G401.6 (cell line): ENCODE results near the gene DENND6B.
"Not testable (repeated sequence)": the region's sequence is repeated elsewhere in the genome, so short reads cannot be mapped to it uniquely, and the experiment has no call there.

Experiments used
- FAIRE-seq: peaks from 2 replicates; lab custom pipeline; 2012; peaks lifted over from hg19 to GRCh38; lab: Jason Lieb, UNC

DENND6B gene

DNA sequence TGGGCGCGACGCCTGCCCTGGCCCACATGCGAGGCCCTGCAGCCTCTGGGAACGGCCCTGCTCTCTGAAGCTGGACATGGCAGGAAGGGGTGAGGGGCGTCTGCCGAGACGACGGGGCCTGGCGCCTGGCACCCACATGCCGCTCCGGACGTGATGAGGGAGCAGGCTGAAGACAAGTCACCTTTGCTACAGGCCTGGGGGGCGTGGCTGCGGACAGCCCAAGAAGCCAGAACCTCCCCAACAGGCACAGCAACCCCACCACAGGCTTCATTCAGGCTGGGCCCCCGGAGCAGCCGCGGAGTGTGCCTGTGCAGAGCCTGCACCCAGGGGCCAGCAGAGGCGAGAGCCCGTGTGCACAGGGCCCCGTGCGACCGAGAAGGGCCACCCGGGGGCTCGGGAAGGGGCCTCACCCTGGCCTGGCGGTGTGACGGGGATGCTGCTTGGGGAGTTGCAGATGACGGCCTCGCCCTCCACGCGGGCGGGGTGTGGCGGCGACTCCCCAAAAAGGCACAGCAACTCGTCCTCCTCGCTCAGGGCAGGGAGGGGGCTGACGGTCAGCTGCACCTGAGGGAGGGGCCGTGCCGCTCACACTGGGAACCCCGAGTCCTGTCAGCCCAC lies 40.0 kb downstream of the DENND6B start:
- FAIRE-seq, result no peak

DNA sequence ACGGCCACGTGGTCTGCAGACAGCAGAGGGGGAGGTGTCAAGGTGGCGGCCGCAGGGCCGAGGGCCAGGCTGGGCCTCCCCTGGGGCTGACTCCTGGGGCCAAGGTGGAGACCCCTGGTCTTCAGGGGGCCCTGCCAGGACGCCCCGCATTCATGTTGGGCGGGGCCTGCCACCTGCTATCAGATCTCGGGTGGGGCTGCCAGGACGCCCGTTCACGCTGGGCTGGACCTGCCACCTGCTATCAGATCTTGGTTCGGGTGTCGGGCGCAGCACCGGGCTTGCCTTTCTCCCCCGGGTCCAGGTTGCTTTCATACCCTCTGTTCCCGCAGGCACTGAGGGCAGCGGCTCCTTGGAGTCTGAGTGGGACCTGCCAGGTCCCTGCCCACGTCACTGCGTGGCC lies 40.5 kb downstream of the DENND6B start:
- no peak for FAIRE-seq

DNA sequence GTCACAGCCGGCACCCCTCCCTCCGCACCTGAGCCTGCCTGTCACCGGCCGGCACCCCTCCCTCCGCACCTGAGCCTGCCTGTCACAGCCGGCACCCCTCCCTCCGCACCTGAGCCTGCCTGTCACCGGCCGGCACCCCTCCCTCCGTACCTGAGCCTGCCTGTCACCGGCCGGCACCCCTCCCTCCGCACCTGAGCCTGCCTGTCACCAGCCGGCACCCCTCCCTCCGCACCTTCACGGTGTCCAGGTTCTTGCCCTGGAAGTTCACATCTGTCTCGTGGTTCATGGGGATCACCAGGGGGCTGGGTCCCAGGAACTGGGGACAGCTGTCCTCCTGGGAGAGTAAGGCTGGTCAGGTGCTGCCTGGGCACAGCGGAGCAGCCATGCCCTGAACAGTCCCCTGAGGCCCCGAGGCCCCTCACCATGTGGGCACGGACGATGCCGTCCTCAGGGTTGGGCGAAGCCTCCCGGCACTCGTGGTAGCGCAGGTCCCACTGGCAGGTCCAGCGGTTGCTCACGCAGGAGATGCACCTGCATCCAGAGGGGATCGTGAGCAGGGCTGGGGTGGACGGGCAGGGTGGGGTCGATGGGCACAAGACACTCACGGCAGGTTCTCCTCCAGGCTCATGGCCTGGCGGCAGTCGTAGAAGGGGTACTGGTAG lies 41.1 kb downstream of the DENND6B start:
- no peak for FAIRE-seq

DNA sequence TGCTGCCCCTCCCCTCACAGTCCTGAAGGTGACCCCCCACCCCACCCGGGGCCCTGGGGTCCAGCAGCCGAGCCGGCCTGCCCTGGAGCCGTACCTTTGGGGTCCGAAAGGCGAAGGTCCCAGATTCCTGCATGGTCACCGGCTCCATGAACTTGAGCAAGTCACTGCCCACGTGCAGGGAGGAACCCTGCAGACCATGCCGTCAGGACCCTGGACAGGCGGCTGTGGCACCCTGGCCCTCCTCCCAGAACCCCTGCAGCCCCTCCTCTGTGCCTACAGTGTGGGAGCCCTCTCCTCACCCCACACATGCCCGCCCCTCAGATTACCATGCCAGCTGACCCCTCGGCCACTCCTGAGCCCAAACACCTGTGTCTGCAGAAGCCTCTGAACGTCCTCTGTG lies 42.3 kb downstream of the DENND6B start:
- FAIRE-seq, result no peak

DNA sequence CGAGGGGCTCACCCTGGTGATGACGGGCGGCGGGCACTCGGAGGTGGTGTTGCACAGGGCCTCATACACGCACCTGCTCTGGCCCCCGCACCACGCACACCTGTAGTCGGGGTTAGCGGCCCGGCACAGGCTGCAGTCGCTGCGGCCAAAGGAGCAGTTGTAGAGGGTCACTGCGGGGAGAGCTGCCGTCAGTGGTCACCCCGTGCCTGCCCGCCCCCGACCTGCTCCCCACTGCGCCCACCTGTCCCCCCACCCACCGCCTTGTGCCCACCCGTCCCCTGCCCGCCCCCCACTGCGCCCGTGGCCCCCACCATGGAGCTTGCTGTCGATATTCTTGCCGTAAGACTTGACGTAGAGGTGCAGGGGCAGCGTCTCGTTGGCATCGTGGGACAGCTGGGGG lies 43.0 kb downstream of the DENND6B start:
- FAIRE-seq, result no peak

DNA sequence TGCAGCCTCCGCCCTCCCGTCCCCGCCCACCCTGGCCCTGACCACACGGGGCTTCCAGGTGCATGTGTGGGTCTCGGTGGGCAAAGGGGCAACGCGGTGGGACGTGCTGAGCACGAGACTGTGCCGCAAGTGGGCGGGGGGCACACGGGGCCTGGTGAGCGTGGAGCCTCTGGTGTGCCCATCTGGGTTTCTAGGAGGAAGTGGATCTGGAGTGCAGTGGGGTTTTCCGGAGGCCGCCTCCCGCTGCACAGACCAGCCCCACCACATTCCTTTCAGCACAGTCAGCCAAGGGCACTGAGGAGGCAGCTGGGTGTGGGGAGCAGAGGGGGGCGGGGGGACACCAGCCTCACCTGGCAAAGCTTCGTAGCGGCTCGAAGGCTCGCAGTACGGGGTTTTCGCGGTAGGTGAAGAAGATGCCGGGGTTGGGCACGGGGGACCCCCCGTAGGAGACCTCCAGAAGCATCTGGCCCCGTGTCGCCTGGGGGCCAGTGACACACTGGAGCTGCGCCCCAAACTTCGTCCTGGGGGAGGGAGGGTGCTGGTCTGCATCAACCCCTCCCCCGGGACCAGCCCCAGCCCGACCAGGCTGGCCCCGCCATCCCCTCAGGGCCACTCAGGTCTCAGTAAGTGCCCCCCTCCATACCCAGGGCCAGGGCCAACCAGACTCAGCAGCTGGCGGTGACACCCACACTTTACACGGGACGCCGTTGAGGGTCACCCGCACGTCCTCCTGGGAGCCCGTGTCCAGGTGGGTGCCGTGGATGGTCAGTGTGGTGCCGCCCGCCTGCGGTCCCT lies 44.3 kb downstream of the DENND6B start:
- no peak for FAIRE-seq

DNA sequence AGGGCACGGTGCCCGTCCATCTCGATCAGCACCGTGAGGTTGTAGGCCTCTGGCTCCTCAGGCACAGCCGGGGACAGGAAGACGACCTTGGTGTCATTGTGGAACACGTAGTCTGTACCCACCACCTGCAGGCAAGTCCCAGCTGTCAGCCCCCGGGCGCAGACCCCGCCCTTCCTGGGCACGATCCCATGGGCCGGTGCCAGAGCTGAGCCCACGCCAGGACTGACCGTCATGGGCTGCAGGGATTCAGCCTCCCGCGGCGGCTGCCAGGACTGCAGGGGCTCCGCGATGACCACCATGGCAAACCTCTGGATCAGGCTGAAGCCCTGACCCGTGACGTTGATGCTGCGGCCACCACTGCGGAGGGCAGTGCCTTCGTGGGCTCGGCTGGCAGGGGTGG lies 44.9 kb downstream of the DENND6B start:
- no peak for FAIRE-seq

DNA sequence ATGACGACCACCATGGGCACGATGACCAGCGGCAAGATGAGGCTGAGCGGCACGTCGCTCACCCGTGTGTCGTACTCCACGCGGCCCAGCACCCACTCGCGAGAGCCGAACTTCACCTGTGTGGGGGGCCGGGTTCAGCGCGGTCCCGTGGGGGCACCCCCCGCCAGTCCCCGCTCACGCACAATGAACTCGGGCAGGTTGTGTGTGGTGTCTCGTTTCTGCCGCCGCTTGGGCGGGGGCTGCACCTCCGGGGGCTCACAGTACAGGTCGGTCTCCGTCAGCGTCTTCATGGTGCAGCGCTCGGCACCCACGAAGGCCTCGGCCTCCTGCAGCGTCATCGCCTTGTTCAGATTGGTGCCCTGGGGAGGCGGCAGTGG lies 45.4 kb downstream of the DENND6B start:
- FAIRE-seq, result no peak

DNA sequence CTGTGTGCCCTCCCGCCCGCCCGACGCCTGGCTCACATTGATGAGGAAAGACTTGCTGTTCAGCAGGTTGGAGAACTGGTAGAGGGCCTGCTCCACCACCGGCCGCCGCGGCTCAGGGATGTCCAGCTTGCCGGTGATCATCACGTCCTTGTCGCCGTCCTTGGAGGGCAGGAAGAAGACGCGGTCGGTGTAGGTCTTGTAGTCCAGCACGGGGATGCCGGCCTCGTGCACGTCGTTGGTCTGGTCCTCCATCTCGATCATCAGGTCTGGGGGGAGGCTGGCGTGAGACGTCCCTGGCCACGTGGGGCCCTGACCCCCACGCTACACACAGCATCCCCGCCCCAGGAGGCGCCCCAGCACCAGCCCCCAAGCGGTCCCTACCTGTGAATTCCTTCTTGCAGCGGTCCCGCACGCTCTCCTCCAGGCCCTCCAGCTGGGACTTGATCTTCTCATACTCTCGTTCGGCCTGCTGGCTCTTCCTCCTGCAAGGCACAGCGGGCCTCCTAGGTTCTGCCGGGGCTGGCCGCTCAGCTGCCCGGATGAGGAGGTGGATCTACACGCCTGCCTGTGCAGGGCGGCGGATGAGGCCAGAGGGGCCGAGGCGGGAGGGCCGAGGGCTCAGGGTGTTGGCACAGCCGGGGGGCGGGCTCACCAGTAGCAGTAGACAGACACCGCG lies 46.0 kb downstream of the DENND6B start:
- no peak for FAIRE-seq

DNA sequence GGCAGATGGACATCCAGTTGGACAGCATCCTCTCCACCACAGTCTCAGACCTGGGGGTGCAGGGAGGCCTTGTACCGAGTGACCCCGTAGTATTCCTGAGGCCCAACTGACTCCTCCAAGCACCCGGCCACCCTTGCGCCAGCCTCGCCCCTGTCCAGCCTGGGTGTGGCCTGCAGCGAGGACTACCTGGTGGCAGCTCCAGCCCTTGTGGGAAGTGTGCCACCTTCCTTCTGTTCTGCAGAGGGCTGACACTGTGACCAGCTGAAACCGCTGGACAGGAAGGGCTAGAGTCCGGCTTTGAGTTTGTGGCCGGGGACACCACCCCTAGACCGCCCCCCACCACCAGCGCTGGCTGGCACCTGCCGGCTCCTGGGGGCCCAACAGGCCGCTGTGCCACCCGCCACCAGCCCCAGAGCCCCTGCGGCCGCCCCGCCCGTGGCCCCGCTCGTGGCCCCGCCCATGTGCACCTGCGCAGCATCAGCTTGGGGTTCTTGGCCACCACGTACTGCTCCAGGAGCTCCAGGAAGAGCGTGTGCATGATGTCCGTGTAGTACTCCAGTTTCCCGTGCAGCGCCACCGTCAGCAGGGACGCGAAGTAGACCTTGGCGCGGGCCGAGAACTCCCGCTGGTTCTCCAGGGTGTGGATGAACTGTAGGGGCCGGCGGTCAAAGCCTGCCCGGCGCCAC lies 46.6 kb downstream of the DENND6B start:
- no peak for FAIRE-seq

DNA sequence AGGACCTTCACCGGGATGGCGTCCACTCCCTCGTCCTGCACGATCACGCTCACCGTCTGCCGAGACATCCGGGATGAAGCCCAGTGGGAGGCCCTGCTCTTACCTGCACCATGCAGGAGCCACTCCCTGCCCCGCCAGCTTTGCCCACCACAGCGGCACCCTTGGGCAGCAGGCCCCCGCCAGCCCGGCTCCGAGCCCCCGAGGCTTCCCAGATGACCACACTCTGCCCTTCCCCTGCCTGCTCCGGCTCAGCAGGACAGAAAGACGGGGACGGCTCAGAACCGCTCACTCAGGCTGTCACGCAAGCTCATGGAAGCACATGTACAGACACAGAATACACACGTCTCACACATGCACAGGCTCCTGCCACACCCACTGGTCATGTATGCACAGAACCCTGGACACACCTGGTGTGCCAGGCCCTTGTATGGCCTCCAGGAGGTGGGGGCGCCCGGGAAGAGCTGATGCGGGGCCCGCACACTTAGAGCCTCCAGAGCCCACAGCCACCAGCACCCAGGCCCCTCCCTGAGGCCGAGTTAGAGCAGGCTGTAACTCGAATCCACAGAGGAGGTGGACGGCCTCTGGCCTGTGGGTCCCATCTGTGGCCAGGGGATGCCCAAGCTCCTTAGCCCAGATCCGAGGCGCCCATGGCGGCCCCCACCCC lies 47.7 kb downstream of the DENND6B start:
- FAIRE-seq, result no peak

DNA sequence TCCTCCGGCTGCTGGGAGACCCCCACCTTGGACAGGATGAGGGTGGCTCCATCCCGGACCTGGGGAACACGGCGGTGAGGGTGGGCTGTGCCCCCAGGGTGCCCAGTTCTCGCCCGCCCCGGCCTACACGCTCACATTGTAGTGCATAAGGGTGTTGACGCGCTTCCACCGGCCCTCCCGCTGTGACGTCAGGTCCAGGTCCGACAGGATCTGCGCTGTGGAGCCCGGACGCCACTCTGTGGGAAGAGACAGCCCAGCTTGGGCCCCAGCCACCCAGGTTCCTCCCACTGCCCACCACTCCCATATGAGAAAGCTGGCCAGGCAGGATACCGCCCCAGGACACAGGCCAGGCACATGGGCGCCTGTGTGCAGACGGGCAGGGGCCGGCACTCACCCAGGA lies 48.4 kb downstream of the DENND6B start:
- FAIRE-seq, result no peak

DNA sequence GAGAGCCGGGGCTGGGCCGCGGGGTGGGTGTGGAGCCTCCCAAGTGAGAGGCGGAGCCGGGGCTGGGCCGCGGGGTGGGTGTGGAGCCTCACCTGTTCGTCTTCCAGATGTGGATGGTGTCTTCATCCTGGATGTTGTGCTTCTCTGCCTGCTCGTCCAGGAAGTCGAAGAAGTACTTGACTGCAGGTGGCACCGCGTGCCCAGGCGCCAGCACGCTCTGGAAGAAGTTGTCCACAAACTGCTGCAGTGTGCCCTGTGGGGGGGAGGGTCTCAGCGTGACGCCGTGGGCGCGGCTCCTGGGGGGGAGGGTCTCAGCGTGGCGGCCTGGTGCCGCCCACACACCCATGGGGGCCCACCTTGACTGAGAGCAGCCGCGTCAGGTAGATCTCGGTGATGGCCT lies 49.1 kb downstream of the DENND6B start:
- no peak for FAIRE-seq

DNA sequence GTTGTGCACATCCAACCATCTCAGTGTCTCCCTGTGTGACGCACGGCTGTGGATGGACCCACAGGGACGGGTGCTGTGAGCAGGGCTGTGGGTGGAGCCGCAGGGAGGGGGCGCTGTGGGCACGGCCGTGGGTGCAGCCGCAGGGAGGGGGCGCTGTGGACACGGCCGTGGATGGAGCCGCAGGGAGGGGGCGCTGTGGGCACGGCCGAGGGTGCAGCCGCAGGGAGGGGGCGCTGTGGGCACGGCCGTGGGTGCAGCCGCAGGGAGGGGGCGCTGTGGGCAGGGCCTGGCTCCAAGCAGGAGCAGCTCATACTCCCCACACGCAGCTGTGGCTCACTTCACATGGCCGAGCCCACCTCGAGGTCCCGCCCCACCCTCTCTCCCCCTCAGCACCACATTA lies 50.7 kb downstream of the DENND6B start:
- FAIRE-seq, result no peak

DNA sequence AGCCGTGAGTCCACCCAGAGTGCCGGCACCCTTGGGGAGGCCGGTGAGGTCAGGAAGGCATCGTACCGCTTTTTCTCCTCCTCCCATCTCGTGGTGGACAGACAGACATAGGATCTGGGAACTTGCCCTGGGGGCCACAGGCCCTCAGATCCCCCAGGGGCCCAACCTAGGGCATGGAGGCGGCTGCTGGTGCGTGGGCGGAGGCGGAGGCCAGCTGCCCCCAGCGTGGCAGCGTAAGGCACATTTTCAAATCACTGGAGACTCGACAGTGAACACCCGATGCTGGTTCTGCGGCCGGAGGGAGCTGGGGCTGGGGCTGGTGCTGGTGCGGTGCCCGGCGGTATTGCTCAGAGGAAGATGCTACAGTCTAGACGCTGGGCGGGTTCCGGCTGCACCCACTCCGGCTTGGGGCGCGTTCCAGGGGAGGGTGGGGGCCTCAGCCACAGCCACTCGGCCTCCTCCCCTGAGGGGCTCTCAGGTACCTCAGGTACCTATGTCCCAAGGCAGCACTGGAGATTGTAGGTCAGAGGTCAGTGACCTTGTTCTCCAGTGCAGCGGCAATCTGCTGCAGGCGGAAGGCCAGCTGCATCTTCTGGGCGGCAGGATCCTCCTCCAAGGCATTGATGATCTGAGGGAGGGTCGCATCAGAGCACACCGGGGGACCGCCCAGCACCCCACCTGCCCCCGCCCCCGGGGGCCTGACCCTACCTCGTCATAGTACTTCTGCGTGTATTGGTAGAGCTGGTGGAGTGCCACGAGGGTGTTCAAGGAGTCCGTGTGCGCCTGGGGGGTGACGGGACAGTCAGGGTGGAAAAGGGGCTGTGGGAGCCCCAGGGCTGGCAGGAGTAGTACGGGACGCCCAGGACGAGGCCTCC lies 51.4 kb downstream of the DENND6B start:
- FAIRE-seq, result no peak

DNA sequence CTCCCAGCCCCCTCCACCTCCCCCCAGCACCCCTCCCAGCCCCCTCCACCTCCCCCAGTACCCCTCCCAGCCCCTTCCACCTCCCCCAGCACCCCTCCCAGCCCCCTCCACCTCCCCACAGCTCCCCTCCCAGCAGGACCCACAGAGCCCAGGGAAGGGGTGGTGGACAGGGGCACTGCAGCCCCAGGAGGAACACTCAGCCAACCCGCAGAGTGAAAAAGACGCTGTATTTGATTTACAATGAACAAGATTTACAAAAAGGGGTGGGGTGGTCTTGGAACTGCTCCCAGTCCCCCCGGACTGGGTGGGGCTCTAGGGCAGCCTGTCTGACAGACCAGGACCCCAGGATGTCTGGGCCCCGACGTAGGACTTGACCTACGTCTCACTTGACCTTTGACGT lies 52.0 kb downstream of the DENND6B start:
- no peak for FAIRE-seq

DNA sequence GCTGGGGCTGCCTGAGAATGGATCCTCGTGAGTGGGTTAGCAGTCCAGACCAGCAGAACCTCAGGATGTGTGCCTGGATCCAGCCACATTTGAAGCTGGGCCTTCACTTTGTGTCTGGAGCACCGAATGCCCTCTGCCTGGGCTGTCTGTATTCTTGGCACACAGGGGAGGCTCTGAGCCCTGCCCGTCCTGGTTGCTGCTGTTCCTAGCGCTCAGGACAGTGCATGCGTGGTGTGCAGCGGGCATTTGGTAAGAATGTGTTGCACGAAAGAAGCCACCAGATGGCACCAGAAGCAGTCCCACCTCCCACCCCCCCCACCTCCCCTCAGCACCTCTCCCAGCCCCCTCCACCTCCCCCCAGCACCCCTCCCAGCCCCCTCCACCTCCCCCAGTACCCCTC lies 52.5 kb downstream of the DENND6B start:
- FAIRE-seq, result no peak

DNA sequence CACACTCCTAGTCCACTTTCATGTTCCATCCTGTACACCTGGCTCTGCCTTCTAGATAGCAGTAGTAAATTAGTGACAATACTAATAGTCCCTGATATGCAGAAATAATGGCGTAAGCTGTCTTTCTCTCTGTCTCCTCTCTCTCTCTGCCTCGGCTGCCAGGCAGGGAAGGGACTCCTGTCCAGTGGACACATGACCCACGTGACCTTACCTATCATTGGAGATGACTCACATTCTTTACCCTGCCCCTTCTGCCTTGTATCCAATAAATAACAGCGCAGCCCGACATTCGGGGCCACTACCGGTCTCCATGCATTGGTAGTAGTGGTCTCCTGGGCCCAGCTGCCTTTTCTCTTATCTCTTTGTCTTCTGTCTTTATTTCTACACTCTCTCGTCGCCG lies 53.0 kb downstream of the DENND6B start:
- FAIRE-seq, result not testable (repeated sequence)

DNA sequence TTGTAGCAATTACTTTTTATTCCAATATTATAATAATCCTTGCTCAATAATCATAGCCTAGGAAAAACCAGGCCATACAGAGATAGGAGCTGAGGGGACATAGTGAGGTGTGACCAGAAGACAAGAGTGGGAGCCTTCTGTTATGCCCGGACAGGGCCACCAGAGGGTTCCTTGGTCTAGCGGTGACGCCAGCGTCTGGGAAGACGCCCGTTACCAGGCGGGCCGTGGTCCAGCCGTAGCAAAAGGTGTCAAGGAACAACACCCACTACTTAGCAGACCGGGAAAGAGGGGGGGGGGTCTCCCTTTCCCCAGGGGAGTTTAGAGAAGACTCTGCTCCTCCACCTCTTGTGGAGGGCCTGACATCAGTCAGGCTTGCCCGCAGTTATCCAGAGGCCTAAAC lies 53.5 kb downstream of the DENND6B start:
- FAIRE-seq, result not testable (repeated sequence)

DNA sequence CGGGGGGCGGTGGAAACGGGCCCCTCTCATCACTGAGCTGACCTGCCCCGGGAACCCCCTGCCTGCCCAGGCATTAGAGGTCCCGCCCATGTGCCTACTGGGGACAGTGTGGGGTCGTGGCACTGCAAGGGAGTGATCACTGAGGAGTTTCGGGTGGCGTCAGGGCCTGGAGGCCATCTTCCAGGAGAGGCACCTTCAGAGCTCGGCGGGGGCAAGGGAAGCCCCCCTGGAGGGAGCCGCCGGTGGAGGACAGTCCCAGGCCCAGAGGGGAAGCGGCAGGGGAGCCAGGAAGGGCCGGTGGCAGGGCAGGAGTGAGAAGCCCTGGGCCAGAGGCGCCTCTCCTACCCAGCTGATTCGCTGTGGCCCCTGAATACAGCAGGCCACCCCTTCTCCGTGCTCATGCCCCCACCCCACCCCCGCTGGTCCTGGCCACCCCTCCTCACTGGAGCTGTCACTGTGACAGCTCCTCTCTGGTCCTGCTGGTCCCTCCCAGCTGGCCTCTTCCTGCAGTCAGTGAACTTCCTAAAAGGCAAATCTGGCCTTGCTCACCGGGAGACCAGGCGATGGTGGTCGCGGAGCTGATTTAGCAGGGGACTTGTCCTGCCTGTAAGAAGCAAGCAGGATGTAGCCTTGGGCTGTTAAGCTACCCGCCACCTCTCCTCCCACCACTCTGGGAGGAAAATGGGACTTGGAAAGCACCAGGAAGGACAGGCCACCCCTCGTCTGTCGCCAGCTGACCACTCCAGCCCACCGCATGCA lies 54.6 kb downstream of the DENND6B start:
- no peak for FAIRE-seq
